GM10248 (cell line): Measurements from ENCODE around the gene FARS2.

Experiments used
- CTCF ChIA-PET: fragments of 300-600 bp; sonication (Branson Sonifier 250); formaldehyde crosslinking; extraction: SDS; loops from one replicate; lab custom pipeline; 2021; ENCODE audit warnings: antibody characterized with exemption; lab: Yijun Ruan, JAX
- POLR2A ChIA-PET: fragments of 350-650 bp; sonication (Branson Sonifier 250); formaldehyde crosslinking; extraction: SDS; loops from one replicate; lab custom pipeline; 2020; ENCODE audit warnings: antibody characterized with exemption; lab: Yijun Ruan, JAX
- DNase-seq: peaks from one replicate; pipeline ENCODE4 v3.0.0; 2012; ENCODE audit errors: extremely low spot score
- TF ChIP-seq, protein P1 (sequence below): IDR thresholded peaks from 2 replicates; pipeline ENCODE4 v1.5.1; 2012; ENCODE audit warnings: mild to moderate bottlenecking, low read depth; ENCODE audit errors: extremely low read depth, missing control alignments, control extremely low read depth

Gene FARS2

DNA sequence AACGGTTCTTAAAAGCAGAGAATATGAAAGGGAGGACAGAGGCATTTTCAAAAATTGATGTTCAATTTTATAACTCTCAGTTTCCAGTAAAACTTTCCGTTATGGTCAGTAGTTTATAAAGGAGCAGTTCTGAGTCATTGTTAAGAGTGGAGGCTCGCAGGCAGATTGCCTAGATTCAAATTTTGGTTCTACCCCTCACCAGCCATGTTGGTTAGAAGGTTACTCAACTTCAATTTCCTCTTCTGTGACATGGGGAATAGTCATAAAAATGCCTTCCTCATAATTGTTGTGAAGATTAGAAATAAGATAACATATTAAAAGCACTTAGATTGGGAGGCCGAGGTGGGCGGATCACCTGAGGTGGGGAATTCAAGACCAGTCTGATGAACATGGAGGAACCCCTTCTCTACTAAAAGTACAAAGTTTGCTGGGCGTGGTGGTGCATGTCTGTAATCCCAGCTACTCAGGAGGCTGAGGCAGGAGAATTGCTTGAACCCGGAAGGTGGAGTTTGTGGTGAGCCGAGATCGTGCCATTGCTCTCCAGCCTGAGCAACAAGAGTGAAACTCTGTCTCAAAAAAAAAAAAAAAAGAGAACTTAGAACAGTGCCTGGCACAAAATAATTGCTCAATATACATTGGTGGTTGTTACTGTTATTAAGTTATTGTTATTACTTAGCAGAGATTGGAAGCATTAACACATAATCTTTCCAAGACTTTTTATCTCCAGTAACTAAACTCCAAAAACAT, 396.5 kb downstream of the FARS2 start:
- ChIA-PET CTCF (interaction anchor here (1.5 kb wide), 1 partner anchor 10 kb away, joined by 6 read pairs; no protein-coding TSS in a partner anchor), POLR2A (no interaction called here)
- TF ChIP-seq, protein P1, sequence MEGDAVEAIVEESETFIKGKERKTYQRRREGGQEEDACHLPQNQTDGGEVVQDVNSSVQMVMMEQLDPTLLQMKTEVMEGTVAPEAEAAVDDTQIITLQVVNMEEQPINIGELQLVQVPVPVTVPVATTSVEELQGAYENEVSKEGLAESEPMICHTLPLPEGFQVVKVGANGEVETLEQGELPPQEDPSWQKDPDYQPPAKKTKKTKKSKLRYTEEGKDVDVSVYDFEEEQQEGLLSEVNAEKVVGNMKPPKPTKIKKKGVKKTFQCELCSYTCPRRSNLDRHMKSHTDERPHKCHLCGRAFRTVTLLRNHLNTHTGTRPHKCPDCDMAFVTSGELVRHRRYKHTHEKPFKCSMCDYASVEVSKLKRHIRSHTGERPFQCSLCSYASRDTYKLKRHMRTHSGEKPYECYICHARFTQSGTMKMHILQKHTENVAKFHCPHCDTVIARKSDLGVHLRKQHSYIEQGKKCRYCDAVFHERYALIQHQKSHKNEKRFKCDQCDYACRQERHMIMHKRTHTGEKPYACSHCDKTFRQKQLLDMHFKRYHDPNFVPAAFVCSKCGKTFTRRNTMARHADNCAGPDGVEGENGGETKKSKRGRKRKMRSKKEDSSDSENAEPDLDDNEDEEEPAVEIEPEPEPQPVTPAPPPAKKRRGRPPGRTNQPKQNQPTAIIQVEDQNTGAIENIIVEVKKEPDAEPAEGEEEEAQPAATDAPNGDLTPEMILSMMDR = no peak
- no peak for DNase-seq

DNA sequence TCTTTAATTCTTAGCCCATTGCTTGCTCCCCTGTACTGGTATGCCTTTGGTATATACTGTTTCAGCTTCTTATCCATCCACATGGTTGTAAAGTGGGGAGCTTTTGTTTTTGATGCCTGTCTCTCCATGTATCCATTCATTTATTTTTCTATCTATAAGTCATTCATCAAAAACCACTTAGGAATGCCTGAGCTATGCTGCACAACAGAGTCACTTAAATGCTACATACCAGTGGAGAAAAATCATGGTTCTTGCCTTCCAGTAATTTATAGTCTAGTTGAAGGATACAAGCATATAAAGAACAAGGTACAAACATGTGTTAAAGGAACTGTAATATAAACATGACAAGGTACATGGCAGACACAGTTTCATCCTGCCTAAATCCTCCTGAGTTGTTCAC, 398.2 kb downstream of the FARS2 start:
- CTCF ChIA-PET = interaction anchor here (1.5 to 2.8 kb wide), 2 partner anchors 9 to 18 kb away, joined by 5 to 6 read pairs; no protein-coding TSS in a partner anchor

DNA sequence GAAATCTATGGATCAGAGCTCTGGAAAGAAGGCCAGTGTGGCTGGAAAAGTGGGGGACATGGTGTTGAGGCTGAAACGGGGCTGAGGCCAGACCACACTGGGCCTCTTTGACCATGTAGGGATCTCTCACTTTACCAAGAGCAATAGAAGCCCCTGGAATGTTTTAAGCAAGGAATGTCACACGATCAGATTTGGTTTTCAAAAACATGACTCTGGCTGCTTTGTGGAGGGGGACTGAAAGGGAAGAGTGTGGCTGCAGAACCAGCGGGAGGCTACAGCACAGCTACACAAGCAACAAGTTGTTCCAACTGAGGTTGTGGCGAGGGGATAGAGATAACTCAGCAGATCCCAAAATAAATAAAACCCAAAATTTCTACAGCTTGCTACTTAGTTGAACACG, 399.5 kb downstream of the FARS2 start:
- CTCF ChIA-PET = interaction anchor here (2.8 to 3.6 kb wide), 2 partner anchors 11 to 19 kb away, joined by 6 to 17 read pairs; no protein-coding TSS in a partner anchor
- TF ChIP-seq, protein P1 = no peak
- POLR2A ChIA-PET = no interaction called here
- DNase-seq = no peak

More for the DNA sequence above, 398.2 kb downstream of the FARS2 start:
- no peak for DNase-seq
- TF ChIP-seq, protein P1 = no peak
- POLR2A ChIA-PET = no interaction called here

DNA sequence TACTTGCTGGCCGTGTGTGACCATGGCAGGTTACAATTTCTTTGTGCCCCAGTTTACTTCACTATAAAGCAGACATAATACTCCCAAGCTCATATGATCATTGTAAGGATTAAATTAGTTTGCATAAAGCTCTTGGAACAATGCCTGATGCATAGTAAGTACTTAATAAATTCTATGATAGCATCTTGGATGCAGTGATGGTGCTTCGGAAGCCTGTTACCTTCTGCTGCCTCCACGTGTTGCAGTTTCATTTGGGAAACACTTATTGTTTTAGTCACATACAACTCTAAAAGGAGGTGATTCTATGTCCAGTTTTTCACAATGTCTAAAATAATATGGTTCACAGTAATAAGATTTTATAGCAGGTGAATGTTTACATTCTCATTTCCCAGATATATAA, 401.5 kb downstream of the FARS2 start:
- DNase-seq = no peak
- ChIA-PET POLR2A (no interaction called here), CTCF (interaction anchor here (0.7 to 3.6 kb wide), 2 partner anchors 9 kb away, joined by 3 to 17 read pairs; no protein-coding TSS in a partner anchor)
- TF ChIP-seq, protein P1 = no peak

DNA sequence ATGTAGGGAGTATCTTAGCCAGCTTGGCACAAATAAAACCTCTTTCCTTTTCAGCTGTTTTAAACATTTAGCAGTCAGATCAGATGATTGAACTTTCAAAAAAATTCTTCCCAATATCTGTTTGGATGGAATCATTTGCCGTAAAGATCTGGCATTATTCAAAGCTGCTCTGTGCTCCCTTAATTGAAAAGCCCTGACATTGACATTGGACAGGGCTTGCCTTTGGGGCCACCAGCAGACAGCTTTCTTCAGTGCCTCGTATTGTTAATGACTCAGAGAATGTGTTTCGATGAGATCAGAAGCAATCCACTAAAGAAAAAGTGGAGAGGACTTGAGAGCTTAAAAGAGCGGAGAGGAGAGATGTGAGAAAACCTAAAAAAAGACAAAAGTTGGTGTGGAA, 401.9 kb downstream of the FARS2 start:
- no peak for DNase-seq
- TF ChIP-seq, protein P1 = no peak
- ChIA-PET CTCF (interaction anchor here (0.7 to 3.6 kb wide), 2 partner anchors 9 to 10 kb away, joined by 3 to 17 read pairs; no protein-coding TSS in a partner anchor), POLR2A (no interaction called here)

DNA sequence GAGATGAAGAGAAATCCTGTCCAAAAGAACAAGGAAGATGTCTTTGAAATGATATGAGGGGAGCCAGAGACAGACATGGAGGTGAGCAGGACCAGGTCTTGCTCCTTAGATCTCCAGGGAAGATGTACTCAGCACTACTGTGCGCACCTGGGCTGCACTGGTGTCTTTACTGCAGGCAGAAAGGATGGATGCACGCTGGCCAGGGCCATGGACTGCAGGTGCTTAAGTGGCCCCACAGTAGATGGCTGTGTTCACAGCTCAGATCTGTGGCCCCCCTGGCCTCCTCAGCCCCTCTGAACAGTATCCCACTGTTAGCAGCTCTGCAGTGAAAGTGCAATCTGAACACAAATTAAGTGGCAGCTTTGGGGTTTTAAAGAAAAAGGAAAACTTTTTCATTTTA, 402.4 kb downstream of the FARS2 start:
- POLR2A ChIA-PET = no interaction called here
- CTCF ChIA-PET = interaction anchor here (1.8 to 3.6 kb wide), 2 partner anchors 8 to 13 kb away, joined by 4 to 17 read pairs; no protein-coding TSS in a partner anchor
- DNase-seq = no peak
- TF ChIP-seq, protein P1 = no peak
